LNCaP clone FGC (cell line): ENCODE data around the gene OPCML.

Source experiments
- DNase-seq: peaks from one replicate; pipeline ENCODE4 v3.0.0-alpha.2; 2011; ENCODE audit warnings: low read depth
- H3K4me3 ChIP-seq: 2 replicates; pipeline ENCODE4 v1.5.1; 2011; ENCODE audit warnings: mild to moderate bottlenecking, low read depth, low read length, control low read depth
- TF ChIP-seq, protein P1 (sequence below): IDR thresholded peaks from 2 replicates; pipeline ENCODE4 v1.5.1; 2012; ENCODE audit warnings: mild to moderate bottlenecking; ENCODE audit not compliant: control insufficient read depth, insufficient read depth; ENCODE audit errors: extremely low read depth

The OPCML gene

DNA sequence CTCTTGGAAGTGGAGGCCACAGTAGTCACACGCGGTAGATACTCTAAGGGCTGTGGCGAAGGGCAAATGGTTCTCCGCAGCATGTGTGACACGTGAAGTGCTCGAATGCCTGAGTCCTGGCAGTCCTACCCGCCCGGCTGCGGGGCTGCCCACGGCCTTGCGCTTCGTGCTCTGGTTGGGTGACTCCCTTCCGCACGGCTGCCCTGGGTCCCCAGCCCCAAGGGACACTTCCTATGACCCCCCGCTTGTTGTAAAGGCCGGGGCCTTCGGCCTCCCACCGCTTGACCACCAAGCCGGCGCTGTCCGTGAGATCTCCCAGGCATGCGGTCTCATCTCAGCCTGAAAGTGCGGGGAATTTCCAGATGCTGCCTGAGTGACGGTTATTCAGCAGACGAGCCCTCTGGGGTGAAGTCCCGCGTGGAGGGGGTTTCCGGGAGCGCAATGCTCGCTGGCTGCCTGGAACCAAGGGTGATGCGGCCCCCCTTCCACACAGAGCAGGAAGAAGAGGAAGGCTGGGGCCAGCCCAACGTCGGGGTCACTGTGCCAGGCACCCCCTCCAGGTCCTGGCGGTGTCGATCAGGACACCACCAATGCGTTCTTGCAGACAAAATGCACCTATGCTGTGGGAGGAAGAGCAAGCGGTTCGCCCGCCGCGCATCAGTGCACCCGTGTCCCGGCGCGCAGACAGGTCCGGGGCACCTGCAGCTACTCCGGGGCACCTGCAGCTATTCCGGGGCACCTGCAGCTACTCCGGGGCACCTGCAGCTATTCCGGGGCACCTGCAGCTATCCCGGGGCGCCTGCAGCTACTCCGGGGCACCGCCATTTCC is 171.2 kb downstream of the OPCML start:
- H3K4me3 ChIP-seq: no peak overlapping the region
- no peak for DNase-seq
- TF ChIP-seq, protein P1, sequence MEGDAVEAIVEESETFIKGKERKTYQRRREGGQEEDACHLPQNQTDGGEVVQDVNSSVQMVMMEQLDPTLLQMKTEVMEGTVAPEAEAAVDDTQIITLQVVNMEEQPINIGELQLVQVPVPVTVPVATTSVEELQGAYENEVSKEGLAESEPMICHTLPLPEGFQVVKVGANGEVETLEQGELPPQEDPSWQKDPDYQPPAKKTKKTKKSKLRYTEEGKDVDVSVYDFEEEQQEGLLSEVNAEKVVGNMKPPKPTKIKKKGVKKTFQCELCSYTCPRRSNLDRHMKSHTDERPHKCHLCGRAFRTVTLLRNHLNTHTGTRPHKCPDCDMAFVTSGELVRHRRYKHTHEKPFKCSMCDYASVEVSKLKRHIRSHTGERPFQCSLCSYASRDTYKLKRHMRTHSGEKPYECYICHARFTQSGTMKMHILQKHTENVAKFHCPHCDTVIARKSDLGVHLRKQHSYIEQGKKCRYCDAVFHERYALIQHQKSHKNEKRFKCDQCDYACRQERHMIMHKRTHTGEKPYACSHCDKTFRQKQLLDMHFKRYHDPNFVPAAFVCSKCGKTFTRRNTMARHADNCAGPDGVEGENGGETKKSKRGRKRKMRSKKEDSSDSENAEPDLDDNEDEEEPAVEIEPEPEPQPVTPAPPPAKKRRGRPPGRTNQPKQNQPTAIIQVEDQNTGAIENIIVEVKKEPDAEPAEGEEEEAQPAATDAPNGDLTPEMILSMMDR: no peak

DNA sequence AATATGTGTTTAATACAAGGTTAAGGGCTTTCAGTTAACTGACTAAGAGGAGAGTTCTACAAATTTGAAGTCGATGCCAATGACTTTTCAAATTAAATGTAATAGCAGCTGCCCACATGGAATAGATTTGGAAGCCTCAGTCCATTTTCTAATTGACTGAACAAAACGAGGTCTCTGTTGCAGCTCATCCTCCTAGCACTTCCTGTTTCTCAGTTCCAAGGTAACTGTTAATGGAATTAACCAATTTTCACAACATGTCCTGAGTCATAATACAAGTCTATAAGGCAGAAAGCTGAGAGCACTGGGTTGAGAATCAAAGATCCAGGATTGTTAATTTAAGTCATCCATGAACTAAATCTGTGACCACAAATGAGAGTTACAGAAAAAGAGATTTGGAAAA is 177.2 kb downstream of the OPCML start:
- no peak overlapping the region for H3K4me3 ChIP-seq
- TF ChIP-seq, protein P1: no peak
- no peak for DNase-seq

DNA sequence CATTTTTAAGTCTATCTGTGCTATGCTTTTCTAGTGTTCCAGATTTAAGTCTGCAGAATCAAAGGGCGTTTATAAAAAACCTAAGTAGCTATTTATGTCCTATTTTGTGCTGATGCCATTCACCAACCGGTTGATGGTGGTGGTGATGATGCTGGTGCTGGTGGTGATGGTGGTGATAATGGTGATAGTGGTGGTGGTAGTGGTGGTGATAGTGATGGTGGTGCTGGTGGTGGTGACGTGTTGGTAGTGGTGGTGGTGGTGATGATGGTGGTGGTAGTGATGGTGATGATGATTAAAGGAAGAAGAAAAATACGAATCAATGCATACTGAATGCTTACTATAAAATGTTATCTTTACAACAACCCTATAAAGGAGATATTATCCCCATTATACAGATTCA is 178.2 kb downstream of the OPCML start:
- DNase-seq: no peak
- TF ChIP-seq, protein P1: no peak
- no peak overlapping the region for H3K4me3 ChIP-seq

DNA sequence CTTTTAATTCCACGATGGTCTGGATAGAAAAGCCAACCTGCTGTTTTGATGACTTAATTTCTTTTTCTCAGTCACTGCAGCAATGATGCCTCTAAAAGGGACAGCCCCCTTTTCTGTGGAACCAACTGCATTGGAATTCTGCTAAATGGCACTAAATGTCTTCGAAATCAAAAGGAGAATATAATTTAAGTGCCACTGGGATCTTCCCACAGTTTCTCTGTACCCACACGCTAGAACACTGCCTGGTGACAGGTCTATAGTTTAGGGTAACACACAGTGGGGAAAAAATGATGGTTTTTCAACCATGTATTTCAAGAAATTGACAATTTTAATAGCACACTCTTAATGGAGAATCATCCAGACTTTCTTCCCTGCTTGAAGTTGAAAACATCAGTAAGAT is 182.3 kb downstream of the OPCML start:
- H3K4me3 ChIP-seq: no peak overlapping the region
- TF ChIP-seq, protein P1: no peak
- DNase-seq: no peak

DNA sequence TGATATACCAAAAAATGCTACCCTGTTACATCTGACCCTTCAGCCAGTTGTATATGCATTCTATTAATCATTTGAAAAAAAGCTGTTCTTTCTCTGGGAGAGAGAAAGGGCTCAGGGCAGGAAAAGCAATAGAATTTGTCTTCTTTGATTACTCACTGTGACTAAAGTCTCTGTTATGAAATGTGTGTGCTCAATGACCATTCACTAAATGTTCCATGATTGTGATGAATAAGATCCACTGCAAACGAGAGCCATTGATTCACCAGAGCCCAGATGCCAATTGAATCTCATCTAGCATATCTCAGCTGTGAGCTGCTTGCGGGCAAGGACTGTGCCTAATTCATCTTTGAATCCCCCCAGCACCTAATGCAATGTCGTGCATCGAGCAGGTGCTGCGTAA is 184.3 kb downstream of the OPCML start:
- no peak for DNase-seq
- TF ChIP-seq, protein P1: no peak
- H3K4me3 ChIP-seq: no peak overlapping the region

DNA sequence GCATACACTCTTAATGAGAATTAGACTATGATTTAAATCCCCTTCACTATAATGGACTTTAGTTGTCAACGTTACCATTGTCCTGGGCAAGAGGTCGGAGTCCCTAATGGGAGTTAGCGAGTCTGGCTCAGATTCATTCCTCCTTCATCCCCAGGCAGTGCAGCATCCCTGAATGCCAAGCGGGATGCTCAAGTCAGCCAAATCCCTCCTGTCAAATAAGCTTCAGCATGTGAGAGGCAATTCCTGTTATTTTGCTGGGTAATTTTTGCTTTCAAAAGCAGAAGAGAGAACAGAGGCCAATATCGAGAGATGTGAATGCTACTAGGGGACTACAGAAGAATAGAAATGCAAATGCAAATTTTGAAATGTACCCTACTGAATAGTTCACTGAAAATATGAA is 186.2 kb downstream of the OPCML start:
- no peak overlapping the region for H3K4me3 ChIP-seq
- TF ChIP-seq, protein P1: no peak
- no peak for DNase-seq

DNA sequence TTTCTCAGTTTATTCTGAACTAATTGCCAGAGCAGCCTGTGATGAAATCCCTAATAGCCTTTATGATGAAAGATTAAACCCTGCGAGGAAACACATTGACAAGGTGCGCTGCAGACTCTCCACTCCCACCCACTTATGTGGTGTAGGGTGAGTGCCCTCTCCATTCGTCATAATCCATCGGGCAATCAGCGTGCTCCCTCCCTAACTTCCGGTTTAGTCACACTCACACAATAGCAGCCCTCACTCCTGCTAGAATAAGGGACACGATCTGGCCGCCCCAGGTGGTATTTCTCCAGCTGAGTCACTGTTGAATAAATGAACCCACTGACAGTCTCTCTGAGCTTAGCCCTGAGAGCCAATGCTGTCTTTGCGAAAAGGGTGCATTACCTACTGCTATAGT is 188.3 kb downstream of the OPCML start:
- TF ChIP-seq, protein P1: no peak
- no peak overlapping the region for H3K4me3 ChIP-seq
- no peak for DNase-seq
